Body of pancreas (tissue), 4 donors: Measurements from ENCODE around the gene NEIL1. TPM values are rescaled to one million over a fixed set of nuclear protein-coding genes. Genes with fewer than 3 reads are reported as not detected.

Experiments used
- ATAC-seq: fragments of 150-250 bp; one replicate; pipeline ENCODE4 v1.9.1; 2016
- DNase-seq, 4 donors: peaks; one replicate each; pipeline ENCODE4 v3.0.0-alpha.2; 2019
- H3K27ac ChIP-seq, 4 donors: fragments of 200-600 bp; sonication (generic); 1 replicate in 3 of 4; 2 replicates in 1 of 4; pipeline versions ENCODE4 v1.5.1 to v1.6.1; 2016 to 2019; ENCODE audit warnings: mild to moderate bottlenecking in 1 of 4, mixed read lengths in 1 of 4, moderate library complexity in 1 of 4
- H3K27me3 ChIP-seq, 2 donors: fragments of 200-600 bp; sonication (generic); one replicate each; pipeline ENCODE4 v1.6.0; 2016; ENCODE audit warnings: mild to moderate bottlenecking in 1 of 2
- H3K36me3 ChIP-seq, 2 donors: fragments of 200-600 bp; sonication (generic); replicated peaks in 1 of 2; 2 replicates each; pipeline ENCODE4 v1.5.1; 2016; ENCODE audit warnings: low read depth in 2 of 2; ENCODE audit not compliant: insufficient read depth in 1 of 2
- H3K4me1 ChIP-seq: fragments of 200-600 bp; sonication (generic); one replicate; pipeline ENCODE4 v1.6.0; 2016
- H3K4me3 ChIP-seq, 2 donors: fragments of 200-600 bp; sonication (generic); 1 replicate in 1 of 2; 2 replicates in 1 of 2; pipeline ENCODE4 v1.5.1; 2016 to 2019
- H3K9me3 ChIP-seq, 3 donors: fragments of 200-600 bp; sonication (generic); 1 replicate in 2 of 3; 2 replicates in 1 of 3; pipeline ENCODE4 v1.5.1; 2016
- POLR2A ChIP-seq, 3 donors: fragments of 450-650 bp; IDR thresholded peaks; one replicate each; pipeline ENCODE4 v1.6.1; 2016; ENCODE audit warnings: antibody characterized with exemption in 3 of 3, mild to moderate bottlenecking in 2 of 3
- WGBS, 2 donors: methylation state at CpG; one replicate each; pipeline ENCODE4 v1.1.5; 2017; 5-methylcytosine and 5-hydroxymethylcytosine counted together
- intact Hi-C: fragments of 100-400 bp; cut with DNase I; formaldehyde crosslinking; loops from one replicate; pipeline ENCODE4 v1.15.1; 2023
- total RNA-seq, 2 donors: library from RNA; depleted of rRNA; stranded (reverse); fragments of >200 nt; gene quantifications; one replicate each; pipeline ENCODE4 v1.1.0, GENCODE V29; 2016
- TF ChIP-seq, protein P1 (sequence below), 7 experiments: fragments of 450-650 bp in 4 of 7; fragments of 200-600 bp in 3 of 7; sonication (generic) in 3 of 7; IDR thresholded peaks; one replicate each; pipeline ENCODE4 v1.5.1; 2016 to 2019; ENCODE audit warnings: antibody characterized with exemption in 7 of 7

Gene NEIL1
- total RNA-seq, 2 donors from 2014 or later = 79.1 to 112 TPM

DNA sequence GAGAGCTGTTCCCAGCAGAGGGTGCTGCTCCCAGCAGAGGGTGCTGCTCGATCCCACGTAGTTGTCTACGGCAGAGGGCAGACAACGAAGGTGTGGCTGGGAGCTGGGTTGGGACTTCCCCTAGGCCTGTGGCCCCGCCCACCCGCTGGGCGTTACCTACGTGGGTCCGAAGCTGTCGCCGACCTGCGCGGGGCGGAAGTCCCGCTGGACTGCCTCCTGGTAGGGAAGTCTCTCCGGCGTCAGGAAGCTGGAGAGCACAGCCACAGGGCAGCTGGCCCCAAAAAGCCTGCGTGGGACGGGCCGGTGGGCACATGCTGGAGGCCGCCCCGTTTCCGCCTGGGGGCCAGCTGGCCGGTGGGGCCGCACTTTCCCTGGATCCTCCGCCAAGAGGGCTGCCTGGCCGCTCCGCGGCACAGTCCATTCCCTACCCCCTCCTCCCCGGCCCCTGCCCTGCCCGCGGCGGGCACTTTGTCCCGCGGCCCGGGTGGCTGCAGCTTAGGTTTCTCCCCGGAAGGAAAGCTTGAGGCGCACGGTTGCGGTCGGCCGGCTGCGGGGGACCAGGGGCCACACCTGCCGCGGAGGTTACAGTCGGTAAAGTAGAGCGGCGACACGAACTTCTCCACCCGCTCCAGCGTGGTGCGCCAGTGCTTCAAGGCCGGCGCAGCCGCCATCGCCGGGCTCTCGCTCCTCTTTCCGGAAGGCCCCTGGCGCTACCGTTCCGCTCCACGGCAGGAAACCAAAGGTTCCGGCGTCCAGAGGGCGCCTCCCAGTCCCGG, 21.3 kb downstream of the NEIL1 start, which contains the start of gene MAN2C1:
Gene MAN2C1 (minus strand): TSS at position 695 of the 776 bp plus-strand sequence. CDS start 24 bp downstream, at position 671.
- WGBS, 2 donors = 0% methylated on average over 2 to 67 of the region's 67 CpGs
- intact Hi-C loops = loop anchor here (10.0 kb wide), 1 partner anchor 317 kb away; no protein-coding TSS in a partner anchor
- DNase-seq (peak; percentile 97 to 98 (median 98)), ATAC-seq (peak; percentile 94)
- no peaks in the 10 kb centered on the region for H3K9me3 ChIP-seq
- no peaks in the 10 kb centered on the region for H3K27me3 ChIP-seq
- TF ChIP-seq POLR2A (IDR thresholded peaks at IDR 0.05) = peak; percentile 92 to 98 (median 98)
- TF ChIP-seq, protein P1, sequence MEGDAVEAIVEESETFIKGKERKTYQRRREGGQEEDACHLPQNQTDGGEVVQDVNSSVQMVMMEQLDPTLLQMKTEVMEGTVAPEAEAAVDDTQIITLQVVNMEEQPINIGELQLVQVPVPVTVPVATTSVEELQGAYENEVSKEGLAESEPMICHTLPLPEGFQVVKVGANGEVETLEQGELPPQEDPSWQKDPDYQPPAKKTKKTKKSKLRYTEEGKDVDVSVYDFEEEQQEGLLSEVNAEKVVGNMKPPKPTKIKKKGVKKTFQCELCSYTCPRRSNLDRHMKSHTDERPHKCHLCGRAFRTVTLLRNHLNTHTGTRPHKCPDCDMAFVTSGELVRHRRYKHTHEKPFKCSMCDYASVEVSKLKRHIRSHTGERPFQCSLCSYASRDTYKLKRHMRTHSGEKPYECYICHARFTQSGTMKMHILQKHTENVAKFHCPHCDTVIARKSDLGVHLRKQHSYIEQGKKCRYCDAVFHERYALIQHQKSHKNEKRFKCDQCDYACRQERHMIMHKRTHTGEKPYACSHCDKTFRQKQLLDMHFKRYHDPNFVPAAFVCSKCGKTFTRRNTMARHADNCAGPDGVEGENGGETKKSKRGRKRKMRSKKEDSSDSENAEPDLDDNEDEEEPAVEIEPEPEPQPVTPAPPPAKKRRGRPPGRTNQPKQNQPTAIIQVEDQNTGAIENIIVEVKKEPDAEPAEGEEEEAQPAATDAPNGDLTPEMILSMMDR (IDR thresholded peaks at IDR 0.05) = peak; percentile 62 to 93 (median 86)
- peak within 1 kb of the TSS; percentile 82 to 86 for H3K4me3 ChIP-seq
- H3K4me1 ChIP-seq = peaks cover 25% of the 10 kb centered on the region
- H3K27ac ChIP-seq = peak within 1 kb of the TSS; percentile 97 to 100 (median 99)
- peaks cover 0 to 18% of the 10 kb centered on the region in 2 donors for H3K36me3 ChIP-seq

DNA sequence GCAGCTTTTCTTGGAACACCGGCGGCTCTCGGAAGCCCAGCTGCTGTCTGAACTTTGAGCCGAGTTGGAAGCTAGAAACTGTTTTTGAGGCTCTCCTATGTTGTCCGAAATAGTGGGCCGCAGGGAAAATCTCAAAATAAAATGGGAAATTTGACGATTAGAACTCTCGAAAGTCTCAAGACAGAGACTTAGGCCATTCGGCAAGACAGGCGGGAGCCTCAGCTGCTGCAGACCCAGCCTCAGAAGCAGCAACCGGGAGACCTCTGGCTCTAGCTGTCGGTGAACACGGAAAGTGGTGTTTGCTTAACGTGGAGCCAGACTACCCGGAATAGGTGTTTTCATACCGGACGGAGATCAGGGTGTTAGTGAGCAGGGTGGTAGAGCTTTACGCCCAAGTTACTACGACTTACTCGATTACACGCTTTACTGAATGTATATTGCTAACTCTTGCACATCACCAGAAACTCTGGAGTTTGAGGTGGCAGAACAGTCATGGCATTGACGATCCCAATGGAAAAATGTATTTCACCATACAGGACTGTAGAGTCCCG, 21.9 kb downstream of the NEIL1 start:
- no peak for DNase-seq
- Histone ChIP-seq H3K27me3 (no peaks in the 10 kb centered on the region), H3K4me1 (peaks cover 25% of the 10 kb centered on the region), H3K36me3 (peaks cover 0 to 22% of the 10 kb centered on the region in 2 donors), H3K9me3 (no peaks in the 10 kb centered on the region), H3K4me3 (peak overlapping the region; percentile 82 to 86), H3K27ac (peak overlapping the region; percentile 97 to 100 (median 99))
- TF ChIP-seq, protein P1 (IDR thresholded peaks at IDR 0.05) = no peak
- TF ChIP-seq POLR2A (IDR thresholded peaks at IDR 0.05) = no peak
- 2% methylated on average over 20 to 23 of the region's 23 CpGs for WGBS, 2 donors
- peak; percentile 8 for ATAC-seq
- intact Hi-C loops = loop anchor here (10.0 kb wide), 1 partner anchor 316 kb away; no protein-coding TSS in a partner anchor

DNA sequence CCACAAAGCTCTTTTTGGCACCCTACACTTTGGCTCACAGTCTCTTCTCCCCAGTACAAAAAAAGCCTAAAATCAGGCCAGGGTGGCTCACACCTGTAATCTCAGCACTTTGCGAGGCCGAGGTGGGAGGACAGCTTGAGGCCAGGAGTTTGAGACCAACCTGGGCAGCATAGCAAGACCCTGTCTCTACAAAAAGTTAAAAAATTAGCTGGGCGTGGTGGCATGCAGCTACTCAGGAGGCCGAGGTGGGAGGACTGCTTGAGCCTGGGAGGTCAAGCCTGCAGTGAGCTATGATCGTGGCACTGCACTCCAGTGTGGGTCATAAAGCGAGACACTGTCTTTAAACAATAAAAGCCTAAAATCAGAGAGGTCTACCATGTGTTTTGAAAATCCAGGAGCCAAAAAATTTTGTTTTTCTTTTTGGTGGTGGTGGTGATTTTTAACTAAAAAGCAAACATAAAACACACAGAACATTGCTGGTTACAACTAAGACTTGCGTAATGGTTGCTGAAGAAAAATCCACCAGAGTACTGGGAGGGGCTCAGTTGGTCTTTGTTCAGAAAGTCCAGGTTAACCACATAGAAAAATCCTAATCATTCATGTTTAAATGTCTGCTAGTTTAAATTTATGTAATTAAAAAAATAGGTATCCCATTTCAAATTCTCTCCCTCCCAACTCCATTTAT, 23.2 kb downstream of the NEIL1 start:
- Histone ChIP-seq H3K27me3 (no peaks in the 10 kb centered on the region), H3K9me3 (no peaks in the 10 kb centered on the region), H3K27ac (peak overlapping the region in 3 of 4 donors; percentile 97 to 99 (median 99)), H3K36me3 (peaks cover 0 to 19% of the 10 kb centered on the region in 2 donors), H3K4me3 (no peak overlapping the region), H3K4me1 (peaks cover 25% of the 10 kb centered on the region)
- TF ChIP-seq, protein P1 (IDR thresholded peaks at IDR 0.05) = no peak
- TF ChIP-seq POLR2A (IDR thresholded peaks at IDR 0.05) = no peak
- intact Hi-C loops = loop anchor here (10.0 kb wide), 1 partner anchor 315 kb away; no protein-coding TSS in a partner anchor
- ATAC-seq = no peak
- no peak for DNase-seq
- 91 to 94% methylated on average over 7 of the region's 7 CpGs for WGBS, 2 donors

DNA sequence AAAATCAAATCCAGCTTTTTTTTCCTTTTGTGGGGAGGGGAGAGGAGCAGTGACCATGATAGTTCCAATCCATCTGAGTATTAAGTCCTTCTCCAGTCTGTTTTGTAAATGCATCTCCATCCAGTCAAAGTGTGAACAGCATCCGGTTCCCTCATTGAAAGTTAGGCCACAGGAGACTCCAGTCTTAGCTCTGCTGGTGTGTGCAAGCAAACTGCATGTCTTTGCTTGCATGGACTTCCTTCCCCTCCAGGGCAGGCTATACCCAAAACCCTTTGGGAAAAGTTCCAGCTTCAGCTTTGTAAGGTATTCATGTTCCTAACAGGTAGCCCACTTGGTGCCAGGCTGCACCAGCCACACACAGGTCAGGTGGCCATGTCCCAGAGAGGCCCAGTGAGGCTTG, 24.6 kb downstream of the NEIL1 start:
- no peak for ATAC-seq

More for the DNA sequence above, 24.6 kb downstream of the NEIL1 start:
- no peaks in the 10 kb centered on the region for H3K9me3 ChIP-seq
- intact Hi-C loops = no loop called here
- H3K27me3 ChIP-seq = no peaks in the 10 kb centered on the region
- DNase-seq = no peak
- WGBS, 2 donors = 73 to 91% methylated on average over 1 of the region's 1 CpG
- peaks cover 0 to 14% of the 10 kb centered on the region in 2 donors for H3K36me3 ChIP-seq
- peaks cover 25% of the 10 kb centered on the region for H3K4me1 ChIP-seq
- no peak overlapping the region for H3K27ac ChIP-seq
- H3K4me3 ChIP-seq = no peak overlapping the region
- TF ChIP-seq, protein P1 (IDR thresholded peaks at IDR 0.05) = no peak
- TF ChIP-seq POLR2A (IDR thresholded peaks at IDR 0.05) = no peak
